Stimulated activated CD8-positive, alpha-beta memory T cell treated with anti-CD3 and anti-CD28 coated beads, Interleukin-7, amount 100 ng/mL, for 24 hours (primary cell): Measurements from ENCODE around the gene AQP6.

Experiments
- DNase-seq: peaks from one replicate; pipeline ENCODE4 v3.0.0-alpha.2; 2020; ENCODE audit warnings: low read depth

Gene AQP6

DNA sequence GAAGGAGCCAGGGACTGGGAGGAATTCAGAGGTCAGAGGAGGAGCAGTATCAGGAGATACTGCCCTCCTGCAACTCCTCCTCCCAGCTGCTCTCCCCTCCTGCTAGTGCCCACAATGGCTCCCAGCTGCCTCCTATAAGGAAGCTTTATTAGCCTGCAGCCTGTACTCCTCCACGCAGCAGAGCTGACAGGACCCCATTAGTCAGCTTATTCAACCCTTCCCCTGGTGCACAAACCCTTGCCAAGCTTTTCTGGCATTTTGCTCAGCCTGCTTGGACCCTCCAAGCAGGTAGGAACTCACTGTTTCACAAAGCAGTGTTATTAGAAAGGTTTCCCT lies 29.2 kb upstream of the AQP6 start:
- DNase-seq: no peak

GRCh38 chr12:49944046-49944445 lies 28.7 kb upstream of the AQP6 start:
- DNase-seq: no peak

GRCh38 chr12:49944718-49945117 lies 28.0 kb upstream of the AQP6 start:
- DNase-seq: no peak

GRCh38 chr12:49945394-49946080 lies 27.2 kb upstream of the AQP6 start:
- DNase-seq: peak; percentile 76

GRCh38 chr12:49946086-49946485 lies 26.7 kb upstream of the AQP6 start:
- no peak for DNase-seq

DNA sequence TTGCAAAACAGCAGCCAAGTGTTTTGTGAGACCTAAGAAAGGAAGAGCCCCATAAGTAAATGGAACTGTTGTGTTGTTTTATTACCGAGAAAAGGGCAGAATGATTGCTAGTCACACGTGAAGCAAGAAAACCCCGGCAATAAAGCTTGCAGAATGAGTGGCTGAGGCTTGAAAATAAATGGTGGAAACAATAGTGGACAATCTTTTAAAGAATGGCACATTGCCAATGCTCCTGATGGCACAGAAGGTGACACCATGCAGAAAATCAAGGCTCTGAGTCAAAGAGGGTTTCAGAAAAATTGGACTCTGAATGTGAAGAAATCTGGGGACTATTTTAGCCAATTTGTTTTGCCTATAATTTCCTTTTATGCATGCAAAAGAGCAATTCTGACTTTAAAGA lies 26.2 kb upstream of the AQP6 start:
- no peak for DNase-seq

GRCh38 chr12:49947593-49948226 lies 25.0 kb upstream of the AQP6 start:
- DNase-seq: no peak

GRCh38 chr12:49948866-49949845 lies 23.6 kb upstream of the AQP6 start:
- no peak for DNase-seq

GRCh38 chr12:49949866-49950265 lies 22.9 kb upstream of the AQP6 start:
- DNase-seq: no peak

DNA sequence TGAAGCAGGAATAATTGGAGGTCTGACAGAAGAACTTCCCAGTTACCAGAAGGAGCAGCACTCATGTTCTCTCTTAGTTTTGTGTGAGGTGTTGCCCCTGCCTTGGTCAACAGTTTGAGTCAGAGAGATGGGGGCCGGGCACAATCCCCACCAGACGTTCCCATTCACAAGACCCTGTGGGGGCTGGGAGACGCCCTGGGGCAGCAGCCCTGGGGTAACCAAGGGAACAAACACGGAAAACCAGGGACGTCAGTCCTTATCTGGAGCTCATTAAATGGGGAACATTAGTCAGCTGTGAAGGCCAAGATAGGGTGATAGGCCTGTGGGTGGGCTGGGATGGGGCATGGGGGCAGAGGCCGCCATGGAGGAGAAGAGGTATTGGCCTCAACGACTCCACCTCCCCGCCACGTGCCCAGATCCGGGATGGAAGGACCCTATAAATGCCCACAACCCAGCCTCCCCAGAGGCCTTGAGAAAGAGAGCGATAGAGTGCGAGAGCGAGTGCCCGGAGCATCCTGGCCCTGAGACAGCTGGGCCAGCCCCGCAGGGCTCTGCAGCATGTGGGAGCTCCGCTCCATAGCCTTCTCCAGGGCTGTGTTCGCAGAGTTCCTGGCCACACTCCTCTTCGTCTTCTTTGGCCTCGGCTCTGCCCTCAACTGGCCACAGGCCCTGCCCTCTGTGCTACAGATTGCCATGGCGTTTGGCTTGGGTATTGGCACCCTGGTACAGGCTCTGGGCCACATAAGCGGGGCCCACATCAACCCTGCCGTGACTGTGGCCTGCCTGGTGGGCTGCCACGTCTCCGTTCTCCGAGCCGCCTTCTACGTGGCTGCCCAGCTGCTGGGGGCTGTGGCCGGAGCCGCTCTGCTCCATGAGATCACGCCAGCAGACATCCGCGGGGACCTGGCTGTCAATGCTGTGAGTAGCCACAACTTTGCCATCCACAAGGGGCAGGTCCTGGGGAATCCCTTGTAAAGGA lies 22.2 kb upstream of the AQP6 start, which contains the start of gene AQP2:
AQP2 (plus strand) TSS at position 465 of the 979 bp plus-strand sequence; CDS start at position 559, 94 bp downstream.
- DNase-seq: no peak

GRCh38 chr12:49951411-49952240 lies 21.1 kb upstream of the AQP6 start:
- no peak for DNase-seq

DNA sequence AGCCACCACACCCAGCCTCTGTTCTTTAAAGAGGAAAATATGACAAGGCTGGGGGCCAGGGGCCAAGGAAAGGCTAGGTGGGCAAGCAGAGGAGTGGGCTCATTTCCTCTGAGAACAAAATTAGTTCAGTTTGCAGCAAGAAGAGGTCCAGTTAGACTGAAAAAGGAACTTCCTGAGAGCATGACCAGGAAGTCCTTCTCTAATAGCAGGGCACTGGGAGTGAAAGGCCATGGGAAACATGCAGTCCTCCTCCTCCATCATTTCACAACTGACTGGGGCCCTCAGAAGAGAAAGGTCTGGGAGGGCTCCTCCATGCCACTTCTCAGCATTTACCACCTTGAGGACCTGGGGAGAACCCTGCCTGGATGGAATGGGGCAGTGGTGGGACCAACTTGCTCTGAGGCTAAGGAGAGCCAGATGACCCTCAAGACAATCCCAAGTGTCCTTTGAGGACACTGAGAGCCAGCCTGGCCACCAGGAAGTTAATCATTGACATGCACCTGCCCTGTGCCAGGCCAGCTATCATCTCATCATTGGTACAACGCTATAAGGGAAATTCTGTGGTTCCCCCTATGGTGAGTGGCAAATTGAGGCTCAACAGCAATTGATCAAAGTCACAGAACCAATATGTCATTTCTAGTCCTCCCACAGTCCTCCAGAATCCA lies 20.2 kb upstream of the AQP6 start:
- DNase-seq: no peak

DNA sequence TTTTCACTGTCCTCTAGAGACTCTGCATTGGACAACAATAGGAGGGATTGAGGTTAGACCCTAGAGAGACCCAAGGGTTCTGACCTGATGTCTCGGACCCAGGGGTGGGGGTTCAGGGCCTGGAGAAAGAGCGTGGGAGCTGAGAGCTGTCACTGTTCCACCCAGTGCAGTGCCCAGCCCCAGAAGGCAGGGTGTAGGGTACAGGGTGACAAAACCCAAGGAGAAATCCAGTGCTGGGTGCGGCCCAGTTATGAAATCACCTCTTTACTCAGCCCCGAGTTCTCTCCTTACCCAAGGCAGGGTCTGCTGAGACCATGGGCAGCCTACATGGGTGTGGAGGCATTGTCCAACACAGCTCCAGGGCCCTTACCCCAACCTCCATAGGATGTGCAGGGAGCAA lies 19.6 kb upstream of the AQP6 start:
- no peak for DNase-seq

DNA sequence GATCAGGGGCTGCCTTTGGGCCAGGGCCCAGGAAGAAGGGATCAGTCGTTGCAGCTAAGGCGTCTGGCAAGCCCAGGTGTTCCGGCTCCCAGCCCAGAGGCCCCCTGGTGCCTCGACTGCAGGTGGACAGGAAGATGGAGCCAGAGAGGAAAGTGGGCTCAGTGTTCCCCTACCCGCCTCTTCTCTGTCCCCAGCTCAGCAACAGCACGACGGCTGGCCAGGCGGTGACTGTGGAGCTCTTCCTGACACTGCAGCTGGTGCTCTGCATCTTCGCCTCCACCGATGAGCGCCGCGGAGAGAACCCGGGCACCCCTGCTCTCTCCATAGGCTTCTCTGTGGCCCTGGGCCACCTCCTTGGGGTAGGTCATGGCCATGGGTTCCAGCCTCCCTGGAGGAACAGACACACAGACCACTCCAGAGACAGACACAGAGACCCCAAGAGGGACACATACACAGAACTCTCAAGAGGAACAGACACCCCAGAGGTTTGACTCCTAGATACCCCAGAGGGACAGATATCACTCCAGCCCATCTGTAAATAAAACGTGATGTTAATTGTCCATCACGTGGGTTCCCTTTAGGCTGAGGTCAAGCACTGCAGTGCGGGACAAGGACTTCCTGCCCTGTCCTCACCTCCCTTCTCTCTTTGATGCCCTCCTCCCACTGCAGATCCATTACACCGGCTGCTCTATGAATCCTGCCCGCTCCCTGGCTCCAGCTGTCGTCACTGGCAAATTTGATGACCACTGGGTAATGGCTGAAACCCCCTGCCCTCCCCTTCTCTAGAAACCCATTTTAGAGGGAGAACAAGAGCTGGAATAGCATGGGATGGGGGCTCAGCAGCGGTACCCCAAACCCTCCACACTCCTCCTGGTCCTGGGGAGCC lies 18.5 kb upstream of the AQP6 start:
- no peak for DNase-seq

GRCh38 chr12:49954863-49955830 lies 17.6 kb upstream of the AQP6 start:
- DNase-seq: no peak

DNA sequence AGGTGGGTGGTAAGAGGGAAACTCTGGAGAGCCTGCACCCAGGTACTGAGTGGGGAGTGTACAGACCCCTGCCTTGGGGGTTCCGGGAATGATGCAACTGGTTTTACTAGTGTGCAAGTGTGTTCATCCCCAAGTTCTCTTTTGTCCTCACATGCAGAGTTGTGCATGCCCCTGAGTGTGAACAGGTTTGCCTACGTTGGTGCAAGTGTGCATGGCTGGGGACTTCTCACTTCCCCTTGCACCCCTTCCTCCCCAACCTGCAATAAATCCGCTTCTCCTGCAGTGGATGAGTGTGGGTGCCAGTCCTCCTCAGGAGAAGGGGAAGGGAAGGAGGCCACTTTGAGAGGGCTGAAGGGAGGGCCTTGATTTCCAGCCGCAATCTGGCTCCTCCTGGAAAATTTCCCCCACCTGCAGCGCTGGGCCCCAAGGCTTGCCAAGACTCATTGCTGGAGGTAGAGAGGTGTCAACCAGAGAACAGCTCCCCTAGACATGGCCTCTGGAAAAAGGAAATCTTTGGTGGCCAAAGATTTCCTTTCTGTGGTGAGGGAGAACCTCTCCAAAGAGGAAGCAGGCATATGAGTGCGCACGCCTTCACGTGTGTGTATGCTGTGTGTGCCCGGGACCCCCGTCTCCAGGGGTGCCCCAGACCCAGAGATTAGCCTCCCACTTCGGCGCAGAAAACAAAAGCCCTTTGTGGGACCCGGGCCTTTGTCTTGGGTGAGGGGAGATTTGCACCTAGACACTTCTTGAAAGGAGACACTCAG lies 16.7 kb upstream of the AQP6 start:
- no peak for DNase-seq
